ENCODE measurements around the gene GPC6.

DNA sequence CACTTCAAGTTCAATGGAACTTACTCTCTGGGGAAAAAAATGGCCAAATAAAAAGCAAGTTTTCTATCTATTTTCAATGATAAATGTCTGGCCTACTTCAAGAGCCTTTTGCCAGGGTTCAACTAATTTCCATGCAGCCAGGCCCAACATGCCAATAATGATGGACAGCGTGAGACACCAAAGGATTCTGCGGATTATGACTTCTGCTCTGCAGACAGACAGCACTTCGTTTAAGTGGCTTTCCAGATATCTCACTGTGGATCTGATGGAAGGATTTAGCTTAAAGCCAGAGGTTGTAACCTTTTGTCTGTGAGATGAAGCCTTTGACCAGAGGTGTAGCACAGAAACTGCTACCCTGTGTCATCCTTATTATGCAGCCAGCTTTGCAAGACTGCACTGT lies 638.6 kb downstream of the GPC6 start:
- TF ChIP-seq, protein P1, sequence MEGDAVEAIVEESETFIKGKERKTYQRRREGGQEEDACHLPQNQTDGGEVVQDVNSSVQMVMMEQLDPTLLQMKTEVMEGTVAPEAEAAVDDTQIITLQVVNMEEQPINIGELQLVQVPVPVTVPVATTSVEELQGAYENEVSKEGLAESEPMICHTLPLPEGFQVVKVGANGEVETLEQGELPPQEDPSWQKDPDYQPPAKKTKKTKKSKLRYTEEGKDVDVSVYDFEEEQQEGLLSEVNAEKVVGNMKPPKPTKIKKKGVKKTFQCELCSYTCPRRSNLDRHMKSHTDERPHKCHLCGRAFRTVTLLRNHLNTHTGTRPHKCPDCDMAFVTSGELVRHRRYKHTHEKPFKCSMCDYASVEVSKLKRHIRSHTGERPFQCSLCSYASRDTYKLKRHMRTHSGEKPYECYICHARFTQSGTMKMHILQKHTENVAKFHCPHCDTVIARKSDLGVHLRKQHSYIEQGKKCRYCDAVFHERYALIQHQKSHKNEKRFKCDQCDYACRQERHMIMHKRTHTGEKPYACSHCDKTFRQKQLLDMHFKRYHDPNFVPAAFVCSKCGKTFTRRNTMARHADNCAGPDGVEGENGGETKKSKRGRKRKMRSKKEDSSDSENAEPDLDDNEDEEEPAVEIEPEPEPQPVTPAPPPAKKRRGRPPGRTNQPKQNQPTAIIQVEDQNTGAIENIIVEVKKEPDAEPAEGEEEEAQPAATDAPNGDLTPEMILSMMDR (IDR thresholded peaks at IDR 0.05; ENCODE audit: low read length) = no peak
- no peak for TF ChIP-seq EZH2phosphoT487 (IDR thresholded peaks at IDR 0.05; ENCODE audit: low read length)
